Skeletal muscle satellite cell (primary cell): Measurements from ENCODE around the gene CCNL2.

Source experiments
- H3K27me3 ChIP-seq: 2 replicates; pipeline ENCODE4 v1.7.0; 2013; ENCODE audit warnings: low read length; ENCODE audit not compliant: control insufficient read depth, insufficient read depth
- H3K36me3 ChIP-seq: 2 replicates; pipeline ENCODE4 v1.7.0; 2013; ENCODE audit warnings: mild to moderate bottlenecking, control low read depth, low read length; ENCODE audit not compliant: insufficient read depth
- H3K4me1 ChIP-seq: 2 replicates; pipeline ENCODE4 v1.7.0; 2013; ENCODE audit warnings: low read length; ENCODE audit not compliant: control insufficient read depth, insufficient read depth
- H3K4me2 ChIP-seq: 2 replicates; pipeline ENCODE4 v1.7.0; 2013; ENCODE audit warnings: mild to moderate bottlenecking, low read length
- H3K4me3 ChIP-seq: 2 replicates; pipeline ENCODE4 v1.7.0; 2013; ENCODE audit warnings: low read length
- H3K9ac ChIP-seq: 2 replicates; pipeline ENCODE4 v1.7.0; 2013; ENCODE audit warnings: mild to moderate bottlenecking, low read depth, low read length, moderate library complexity
- H3K9me3 ChIP-seq: replicated peaks from 2 replicates; pipeline ENCODE4 v1.7.0; 2013; ENCODE audit warnings: mild to moderate bottlenecking, control low read depth, low read length

CCNL2 gene

GRCh38 chr1:1400576-1401456 lies 1.7 kb upstream of the CCNL2 start:
- peak overlapping the region; percentile 87 for H3K4me3 ChIP-seq
- H3K4me1 ChIP-seq = peaks cover 40% of the 10 kb centered on the region
- H3K27me3 ChIP-seq = no peaks in the 10 kb centered on the region
- peak overlapping the region; percentile 99 for H3K4me2 ChIP-seq
- H3K9me3 ChIP-seq = no peaks in the 10 kb centered on the region
- peak overlapping the region; percentile 94 for H3K9ac ChIP-seq
- peaks cover 57% of the 10 kb centered on the region for H3K36me3 ChIP-seq

GRCh38 chr1:1399872-1400575 lies 889 bp upstream of the CCNL2 start:
- Histone ChIP-seq H3K9me3 (no peaks in the 10 kb centered on the region), H3K9ac (peak overlapping the region; percentile 94), H3K4me1 (peaks cover 36% of the 10 kb centered on the region), H3K27me3 (no peaks in the 10 kb centered on the region), H3K36me3 (peaks cover 57% of the 10 kb centered on the region), H3K4me3 (peak overlapping the region; percentile 87), H3K4me2 (peak overlapping the region; percentile 99)

- Histone ChIP-seq H3K4me1 (peaks cover 36% of the 10 kb centered on the region), H3K9ac (peak overlapping the region; percentile 94)
Observed at GRCh38 chr1:1398677-1399186, 403 bp downstream of the CCNL2 start.

GRCh38 chr1:1397839-1398523 lies 1.2 kb downstream of the CCNL2 start:
- Histone ChIP-seq H3K27me3 (no peaks in the 10 kb centered on the region), H3K4me1 (peaks cover 36% of the 10 kb centered on the region), H3K9me3 (no peaks in the 10 kb centered on the region), H3K4me3 (peak overlapping the region; percentile 95), H3K9ac (peak overlapping the region; percentile 94), H3K36me3 (peaks cover 61% of the 10 kb centered on the region), H3K4me2 (peak overlapping the region; percentile 93)

More at GRCh38 chr1:1398677-1399186, 403 bp downstream of the CCNL2 start:
- no peaks in the 10 kb centered on the region for H3K9me3 ChIP-seq
- no peaks in the 10 kb centered on the region for H3K27me3 ChIP-seq
- peak overlapping the region; percentile 93 for H3K4me2 ChIP-seq
- peaks cover 57% of the 10 kb centered on the region for H3K36me3 ChIP-seq
- H3K4me3 ChIP-seq = peak overlapping the region; percentile 95

GRCh38 chr1:1395166-1395565 lies 4.0 kb downstream of the CCNL2 start:
- Histone ChIP-seq H3K9me3 (no peaks in the 10 kb centered on the region), H3K4me3 (no peak overlapping the region), H3K9ac (no peak overlapping the region), H3K4me1 (peaks cover 14% of the 10 kb centered on the region), H3K36me3 (peaks cover 68% of the 10 kb centered on the region), H3K27me3 (no peaks in the 10 kb centered on the region), H3K4me2 (no peak overlapping the region)

GRCh38 chr1:1394116-1394515 lies 5.0 kb downstream of the CCNL2 start:
- peaks cover 79% of the 10 kb centered on the region for H3K36me3 ChIP-seq
- H3K9me3 ChIP-seq = no peaks in the 10 kb centered on the region
- H3K4me1 ChIP-seq = peaks cover 12% of the 10 kb centered on the region
- H3K9ac ChIP-seq = no peak overlapping the region
- H3K4me2 ChIP-seq = no peak overlapping the region
- no peaks in the 10 kb centered on the region for H3K27me3 ChIP-seq
- H3K4me3 ChIP-seq = no peak overlapping the region

- Histone ChIP-seq H3K4me3 (no peak overlapping the region), H3K36me3 (peaks cover 80% of the 10 kb centered on the region), H3K9me3 (no peaks in the 10 kb centered on the region), H3K27me3 (no peaks in the 10 kb centered on the region), H3K4me1 (peaks cover 12% of the 10 kb centered on the region), H3K4me2 (no peak overlapping the region), H3K9ac (no peak overlapping the region)
Observed at GRCh38 chr1:1393428-1393827, 5.7 kb downstream of the CCNL2 start.

GRCh38 chr1:1393014-1393413 lies 6.1 kb downstream of the CCNL2 start:
- H3K9ac ChIP-seq = no peak overlapping the region
- no peak overlapping the region for H3K4me2 ChIP-seq
- peaks cover 11% of the 10 kb centered on the region for H3K4me1 ChIP-seq
- no peaks in the 10 kb centered on the region for H3K9me3 ChIP-seq
- no peaks in the 10 kb centered on the region for H3K27me3 ChIP-seq
- H3K36me3 ChIP-seq = peaks cover 80% of the 10 kb centered on the region
- no peak overlapping the region for H3K4me3 ChIP-seq

GRCh38 chr1:1391225-1391624 lies 7.9 kb downstream of the CCNL2 start:
- no peak overlapping the region for H3K4me2 ChIP-seq
- H3K36me3 ChIP-seq = peaks cover 86% of the 10 kb centered on the region
- H3K9me3 ChIP-seq = no peaks in the 10 kb centered on the region
- H3K9ac ChIP-seq = no peak overlapping the region
- H3K27me3 ChIP-seq = no peaks in the 10 kb centered on the region
- H3K4me1 ChIP-seq = no peaks in the 10 kb centered on the region
- H3K4me3 ChIP-seq = no peak overlapping the region

GRCh38 chr1:1390675-1391074 lies 8.5 kb downstream of the CCNL2 start:
- H3K9ac ChIP-seq = no peak overlapping the region
- H3K9me3 ChIP-seq = no peaks in the 10 kb centered on the region
- H3K4me3 ChIP-seq = no peak overlapping the region
- no peaks in the 10 kb centered on the region for H3K27me3 ChIP-seq
- H3K36me3 ChIP-seq = peaks cover 90% of the 10 kb centered on the region
- no peaks in the 10 kb centered on the region for H3K4me1 ChIP-seq
- H3K4me2 ChIP-seq = no peak overlapping the region

- Histone ChIP-seq H3K4me1 (no peaks in the 10 kb centered on the region), H3K36me3 (peaks cover 76% of the 10 kb centered on the region), H3K9ac (no peak overlapping the region), H3K9me3 (no peaks in the 10 kb centered on the region), H3K27me3 (no peaks in the 10 kb centered on the region), H3K4me2 (no peak overlapping the region), H3K4me3 (no peak overlapping the region)
Observed at GRCh38 chr1:1388078-1388472, 11.1 kb downstream of the CCNL2 start.
